K562 (cell line): ENCODE data around the gene TERC. TPM values are rescaled to one million over a fixed set of nuclear protein-coding genes. Genes with fewer than 3 reads are reported as not detected.

ENCODE experiments used
- IRF9 ChIP-seq: fragments of 450-650 bp; IDR thresholded peaks from 2 replicates; pipeline ENCODE4 v1.6.1; 2016; ENCODE audit warnings: missing biosample characterization, missing genetic modification characterization
- NFE2 ChIP-seq: IDR thresholded peaks from 2 replicates; pipeline ENCODE4 v1.6.1; 2014; ENCODE audit warnings: antibody characterized with exemption, low read depth
- NFYB ChIP-seq: IDR thresholded peaks from 2 replicates; pipeline ENCODE4 v1.6.1; 2011; ENCODE audit warnings: mild to moderate bottlenecking, moderate library complexity; ENCODE audit not compliant: insufficient read length; ENCODE audit errors: extremely low read depth
- POLR2H ChIP-seq: IDR thresholded peaks from 2 replicates; pipeline ENCODE4 v1.6.1; 2016; ENCODE audit warnings: missing genetic modification characterization, low read depth, mild to moderate bottlenecking, control low read depth, missing compliant biosample characterization, moderate library complexity
- SIN3A ChIP-seq, 2 experiments: fragments of 150-350 bp in 1 of 2; IDR thresholded peaks; 2 replicates each; pipeline ENCODE4 v1.6.1; 2011 to 2016; ENCODE audit warnings: borderline replicate concordance in 2 of 2, low read depth in 2 of 2, low read length in 2 of 2, mild to moderate bottlenecking in 2 of 2, moderate library complexity in 2 of 2; ENCODE audit not compliant: control insufficient read depth in 1 of 2
- SMAD4 ChIP-seq: fragments of 250-450 bp; sonication (Bioruptor Pico); conservative IDR thresholded peaks from 2 replicates; pipeline ENCODE4 v1.8.0; 2021; ENCODE audit warnings: inconsistent platforms, mild to moderate bottlenecking, moderate library complexity
- TFE3 ChIP-seq: fragments of 450-650 bp; formaldehyde crosslinking; IDR thresholded peaks from 2 replicates; pipeline ENCODE4 v1.4.0; 2020; ENCODE audit warnings: mild to moderate bottlenecking, mixed read lengths
- THRB ChIP-seq: fragments of 450-650 bp; formaldehyde crosslinking; conservative IDR thresholded peaks from 2 replicates; pipeline ENCODE4 v1.4.0; 2022; ENCODE audit warnings: mild to moderate bottlenecking, missing genetic modification characterization
- TSHZ1 ChIP-seq: fragments of 250-450 bp; sonication (Bioruptor Pico); IDR thresholded peaks from 2 replicates; pipeline ENCODE4 v1.4.0; 2020; ENCODE audit warnings: mild to moderate bottlenecking, moderate library complexity
- USF2 ChIP-seq: sonication (generic); formaldehyde crosslinking; IDR thresholded peaks from 2 replicates; pipeline ENCODE4 v1.5.0; 2020; ENCODE audit warnings: missing genetic modification reagents
- ZC3H11A ChIP-seq: IDR thresholded peaks from 2 replicates; pipeline ENCODE4 v1.6.1; 2012; ENCODE audit warnings: low read depth, low read length, improper control_type of control experiment
- ZNF143 ChIP-seq: sonication (generic); formaldehyde crosslinking; IDR thresholded peaks from 2 replicates; pipeline ENCODE4 v1.9.0; 2022; ENCODE audit warnings: mild to moderate bottlenecking, missing genetic modification reagents
- polyA plus RNA-seq, 8 experiments: library from polyadenylated mRNA; depleted of rRNA in 4 of 8; stranded (reverse) in 5 of 8; unstranded in 3 of 8; fragments of >200 nt; fragmentation: Nextera tagmentation in 2 of 8; fragmentation: Illumina TruSeq in 1 of 8; extraction: Ambion mirVana in 2 of 8; extraction: Trizol in 1 of 8; gene quantifications; 2 replicates each; pipeline versions ENCODE4 v1.2.1 to v1.2.3, GENCODE V29; 2011 to 2014; ENCODE audit warnings: inconsistent platforms in 1 of 8, missing spikeins in 1 of 8
- total RNA-seq, 7 experiments: library from RNA; depleted of rRNA in 6 of 7; stranded (reverse); fragments of >200 nt in 6 of 7; fragmentation: Illumina TruSeq in 2 of 7; extraction: Trizol in 2 of 7; gene quantifications; 2 replicates each; pipeline versions ENCODE4 v1.2.1 to v1.2.3, GENCODE V29; 2011 to 2021; ENCODE audit warnings: low replicate concordance in 1 of 7

The TERC gene
- total and polyA plus RNA-seq, 9 of the 15 experiments (the other 6 are each of a cell fraction or from before 2014, with no cell fraction given): 0.77 to 234 (median 27.9) TPM; not detected in 3

GRCh38 chr3:169772897-169773816 is 8.3 kb upstream of the TERC start, which contains the start of gene MYNN (continued):
- no peak for TF ChIP-seq THRB (CRISPR knock-in tag)
- no peak for TF ChIP-seq ZC3H11A
- TF ChIP-seq TSHZ1 (CRISPR knock-in tag): no peak
- no peak for TF ChIP-seq NFE2
- no peak for TF ChIP-seq USF2 (CRISPR knock-in tag)
- TF ChIP-seq TFE3 (CRISPR knock-in tag): no peak
- TF ChIP-seq POLR2H (tag): peak; percentile 26
- peak; percentile 37; the same call in 1 of the 2 replicates for TF ChIP-seq SMAD4 (CRISPR knock-in tag)
- no peak for TF ChIP-seq ZNF143 (CRISPR knock-in tag)
- TF ChIP-seq SIN3A (IDR thresholded peaks at IDR 0.05; ENCODE audit: borderline replicate concordance in 2 of 2, control insufficient read depth in 1 of 2, low read depth in 2 of 2, low read length in 2 of 2): peak; percentile 26 to 78; a peak in 3 of 4 replicates
- no peak for TF ChIP-seq NFYB
- TF ChIP-seq IRF9 (tag): no peak
